H9 (cell line): Measurements from ENCODE around the gene ZNF362. TPM values are rescaled to one million over a fixed set of nuclear protein-coding genes. Genes with fewer than 3 reads are reported as not detected.

Experiments
- DNase-seq: peaks from one replicate; pipeline ENCODE4 v3.0.0-alpha.2; 2017
- H2AFZ ChIP-seq: one replicate; pipeline ENCODE4 v1.6.1; 2013; ENCODE audit warnings: mild to moderate bottlenecking, low read length, control low read depth, moderate library complexity
- H2AK5ac ChIP-seq: 2 replicates; pipeline ENCODE4 v1.6.1; 2013; ENCODE audit warnings: low read length, control low read depth, mixed read lengths; ENCODE audit not compliant: insufficient read length
- H2BK120ac ChIP-seq: one replicate; pipeline ENCODE4 v1.6.1; 2013; ENCODE audit warnings: low read depth, mild to moderate bottlenecking, low read length, control low read depth, inconsistent platforms; ENCODE audit not compliant: poor library complexity, severe bottlenecking
- H2BK12ac ChIP-seq: 2 replicates; pipeline ENCODE4 v1.6.1; 2013; ENCODE audit warnings: low read length, control low read depth, mixed read lengths, low read depth; ENCODE audit not compliant: insufficient read length
- H2BK15ac ChIP-seq: 2 replicates; pipeline ENCODE4 v1.6.1; 2013; ENCODE audit warnings: low read depth, low read length, control low read depth
- H2BK20ac ChIP-seq: one replicate; pipeline ENCODE4 v1.6.1; 2013; ENCODE audit warnings: low read depth, mild to moderate bottlenecking, low read length, control low read depth, inconsistent platforms; ENCODE audit not compliant: poor library complexity, severe bottlenecking
- H2BK5ac ChIP-seq: 2 replicates; pipeline ENCODE4 v1.6.1; 2013; ENCODE audit warnings: low read length, control low read depth, mixed read lengths; ENCODE audit not compliant: insufficient read length
- H3K14ac ChIP-seq: 2 replicates; pipeline ENCODE4 v1.6.1; 2013; ENCODE audit warnings: low read length, control low read depth; ENCODE audit not compliant: insufficient read depth
- H3K18ac ChIP-seq: 2 replicates; pipeline ENCODE4 v1.6.1; 2013; ENCODE audit warnings: low read depth, mild to moderate bottlenecking, mixed read lengths, low read length, control low read depth; ENCODE audit not compliant: insufficient read length
- H3K23ac ChIP-seq: 2 replicates; pipeline ENCODE4 v1.6.1; 2013; ENCODE audit warnings: low read length, control low read depth, mixed read lengths, low read depth; ENCODE audit not compliant: insufficient read length
- H3K23me2 ChIP-seq: 2 replicates; pipeline ENCODE4 v1.6.1; 2013; ENCODE audit warnings: low read depth, mild to moderate bottlenecking, mixed read lengths, low read length, control low read depth; ENCODE audit not compliant: insufficient read length, poor library complexity, severe bottlenecking
- H3K27ac ChIP-seq: 2 replicates; pipeline ENCODE4 v1.5.1; 2013; ENCODE audit warnings: low read length, control low read depth, mixed read lengths, low read depth; ENCODE audit not compliant: insufficient read length
- H3K27me3 ChIP-seq: 2 replicates; pipeline ENCODE4 v1.6.1; 2013; ENCODE audit warnings: low read length, control low read depth, inconsistent platforms; ENCODE audit not compliant: insufficient read depth
- H3K4ac ChIP-seq: 2 replicates; pipeline ENCODE4 v1.6.1; 2013; ENCODE audit warnings: low read depth, mild to moderate bottlenecking, control low read depth, inconsistent platforms, low read length, moderate library complexity
- H3K4me1 ChIP-seq: 2 replicates; pipeline ENCODE4 v1.6.1; 2013; ENCODE audit warnings: low read length, control low read depth, inconsistent platforms; ENCODE audit not compliant: insufficient read depth
- H3K4me2 ChIP-seq: 2 replicates; pipeline ENCODE4 v1.6.1; 2013; ENCODE audit warnings: low read length, control low read depth, mixed read lengths; ENCODE audit not compliant: insufficient read length, insufficient read depth
- H3K56ac ChIP-seq: 2 replicates; pipeline ENCODE4 v1.6.1; 2013; ENCODE audit warnings: low read depth, mild to moderate bottlenecking, mixed read lengths, low read length, control low read depth; ENCODE audit not compliant: insufficient read length
- H3K79me1 ChIP-seq: 2 replicates; pipeline ENCODE4 v1.6.1; 2013; ENCODE audit warnings: low read depth, mild to moderate bottlenecking, moderate library complexity, low read length, control low read depth, inconsistent platforms; ENCODE audit not compliant: insufficient read depth, poor library complexity, severe bottlenecking
- H3K79me2 ChIP-seq: 2 replicates; pipeline ENCODE4 v1.6.1; 2013; ENCODE audit warnings: low read length, control low read depth, inconsistent platforms; ENCODE audit not compliant: insufficient read depth
- H3K9ac ChIP-seq: 2 replicates; pipeline ENCODE4 v1.6.1; 2013; ENCODE audit warnings: low read length, control low read depth, mixed read lengths; ENCODE audit not compliant: insufficient read length; ENCODE audit errors: extremely low read depth
- H3K9me3 ChIP-seq: one replicate; pipeline ENCODE4 v1.6.1; 2013; ENCODE audit warnings: low read depth, low read length, inconsistent platforms; ENCODE audit not compliant: control insufficient read depth
- H3T11ph ChIP-seq: one replicate; pipeline ENCODE4 v1.6.1; 2013; ENCODE audit warnings: mild to moderate bottlenecking, low read length, control low read depth, inconsistent platforms
- H4K20me1 ChIP-seq: one replicate; pipeline ENCODE4 v1.6.1; 2013; ENCODE audit not compliant: control insufficient read depth, insufficient read length, insufficient read depth
- H4K5ac ChIP-seq: 2 replicates; pipeline ENCODE4 v1.6.1; 2013; ENCODE audit warnings: low read depth, mild to moderate bottlenecking, mixed read lengths, low read length, control low read depth; ENCODE audit not compliant: insufficient read length
- H4K8ac ChIP-seq: replicated peaks from 2 replicates; pipeline ENCODE4 v1.6.1; 2013; ENCODE audit warnings: low read length, control low read depth, mixed read lengths, low read depth; ENCODE audit not compliant: insufficient read length
- H4K91ac ChIP-seq: 2 replicates; pipeline ENCODE4 v1.6.1; 2013; ENCODE audit warnings: low read depth, mild to moderate bottlenecking, moderate library complexity, mixed read lengths, low read length, control low read depth; ENCODE audit not compliant: insufficient read length
- H3K27ac Mint-ChIP-seq, 3 experiments: 2 replicates in 2 of 3; 3 replicates in 1 of 3; pipeline ENCODE4 v1.8.0; 2020 to 2021; ENCODE audit warnings: mixed read lengths in 3 of 3, mild to moderate bottlenecking in 1 of 3, moderate library complexity in 1 of 3
- H3K27me3 Mint-ChIP-seq: 2 replicates; pipeline ENCODE4 v1.8.0; 2021; ENCODE audit warnings: low read depth, mild to moderate bottlenecking, moderate library complexity, mixed read lengths
- H3K36me3 Mint-ChIP-seq, 3 experiments: 2 replicates in 2 of 3; 3 replicates in 1 of 3; pipeline ENCODE4 v1.8.0; 2020 to 2021; ENCODE audit warnings: low read depth in 3 of 3, mixed read lengths in 3 of 3; ENCODE audit not compliant: insufficient read depth in 1 of 3
- H3K4me1 Mint-ChIP-seq, 2 experiments: 2 replicates each; pipeline ENCODE4 v1.8.0; 2020; ENCODE audit warnings: mixed read lengths in 2 of 2
- H3K4me3 Mint-ChIP-seq, 2 experiments: 2 replicates in 1 of 2; 3 replicates in 1 of 2; pipeline ENCODE4 v1.8.0; 2020 to 2021; ENCODE audit warnings: mild to moderate bottlenecking in 2 of 2, mixed read lengths in 2 of 2, moderate library complexity in 1 of 2
- H3K9me3 Mint-ChIP-seq, 2 experiments: 2 replicates in 1 of 2; 3 replicates in 1 of 2; pipeline ENCODE4 v1.8.0; 2020; ENCODE audit warnings: mild to moderate bottlenecking in 2 of 2, mixed read lengths in 2 of 2, moderate library complexity in 1 of 2
- CTCF ChIP-seq: fragments of 200-600 bp; sonication (generic); conservative IDR thresholded peaks from 3 replicates; pipeline ENCODE4 v1.8.0; 2021; ENCODE audit warnings: antibody characterized with exemption, mild to moderate bottlenecking
- WGBS: extraction: QIAGEN DNeasy Blood & Tissue Kit; methylation state at CpG from one replicate; pipeline ENCODE4 v1.1.7; 2013; ENCODE audit warnings: missing lambda C conversion rate, low lambda C conversion rate, mixed read lengths; ENCODE audit not compliant: insufficient read length; ENCODE audit errors: extremely low coverage; 5-methylcytosine and 5-hydroxymethylcytosine counted together
- total RNA-seq: library from RNA; stranded (reverse); gene quantifications from 2 replicates; pipeline ENCODE4 v1.2.1, GENCODE V29; 2021

ZNF362 gene
- total RNA-seq, 1 experiment from 2014 or later, result 18.7 TPM

- Histone ChIP-seq H2BK120ac (no peak overlapping the region), H3K27me3 (no peaks in the 10 kb centered on the region), H4K20me1 (no peaks in the 10 kb centered on the region), H3K23me2 (peaks cover 10% of the 10 kb centered on the region), H4K8ac (no peak overlapping the region), H3K9me3 (no peaks in the 10 kb centered on the region), H3T11ph (no peak overlapping the region), H2AFZ (no peak overlapping the region), H3K9ac (no peak overlapping the region), H3K56ac (no peak overlapping the region), H2BK5ac (no peak overlapping the region), H3K4ac (no peak overlapping the region), H3K27ac (no peak overlapping the region), H3K4me2 (no peak overlapping the region), H4K5ac (no peak overlapping the region), H2BK15ac (no peak overlapping the region), H2BK20ac (no peak overlapping the region), H2BK12ac (no peak overlapping the region), H3K4me1 (peaks cover 6% of the 10 kb centered on the region; the same call in 1 of the 2 replicates), H2AK5ac (no peak overlapping the region), H3K79me2 (peaks cover 4% of the 10 kb centered on the region; the same call in 1 of the 2 replicates), H4K91ac (no peak overlapping the region), H3K18ac (no peak overlapping the region), H3K23ac (no peak overlapping the region), H3K14ac (no peak overlapping the region), H3K79me1 (peaks cover 4% of the 10 kb centered on the region)
- Mint-ChIP-seq H3K9me3 (no peaks in the 10 kb centered on the region), H3K27ac (no peak overlapping the region), H3K27me3 (no peaks in the 10 kb centered on the region), H3K4me3 (no peak overlapping the region), H3K4me1 (peaks cover 37 to 40% of the 10 kb centered on the region in 2 experiments), H3K36me3 (peaks cover 5 to 21% (median 6%) of the 10 kb centered on the region in 3 experiments; a peak in 5 of 7 replicates)
- no peak for DNase-seq
- WGBS, result no CpG with 5 or more reads among the region's 7 CpGs
- no peak for TF ChIP-seq CTCF
These were observed 5.1 kb downstream of the ZNF362 start for GRCh38 chr1:33261344-33261743.
